HG03135 (cell line): ENCODE data around the gene MACO1.
"Not testable (repeated sequence)": the region's sequence is repeated elsewhere in the genome, so short reads cannot be mapped to it uniquely, and the experiment has no call there.

Experiments
- ATAC-seq: cut with Tn5 transposase; IDR thresholded peaks from one replicate; pipeline ENCODE4 v1.9.1; 2021; ENCODE audit warnings: mild to moderate bottlenecking, moderate library complexity; ENCODE audit not compliant: unreplicated experiment

The MACO1 gene, protein sequence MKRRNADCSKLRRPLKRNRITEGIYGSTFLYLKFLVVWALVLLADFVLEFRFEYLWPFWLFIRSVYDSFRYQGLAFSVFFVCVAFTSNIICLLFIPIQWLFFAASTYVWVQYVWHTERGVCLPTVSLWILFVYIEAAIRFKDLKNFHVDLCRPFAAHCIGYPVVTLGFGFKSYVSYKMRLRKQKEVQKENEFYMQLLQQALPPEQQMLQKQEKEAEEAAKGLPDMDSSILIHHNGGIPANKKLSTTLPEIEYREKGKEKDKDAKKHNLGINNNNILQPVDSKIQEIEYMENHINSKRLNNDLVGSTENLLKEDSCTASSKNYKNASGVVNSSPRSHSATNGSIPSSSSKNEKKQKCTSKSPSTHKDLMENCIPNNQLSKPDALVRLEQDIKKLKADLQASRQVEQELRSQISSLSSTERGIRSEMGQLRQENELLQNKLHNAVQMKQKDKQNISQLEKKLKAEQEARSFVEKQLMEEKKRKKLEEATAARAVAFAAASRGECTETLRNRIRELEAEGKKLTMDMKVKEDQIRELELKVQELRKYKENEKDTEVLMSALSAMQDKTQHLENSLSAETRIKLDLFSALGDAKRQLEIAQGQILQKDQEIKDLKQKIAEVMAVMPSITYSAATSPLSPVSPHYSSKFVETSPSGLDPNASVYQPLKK

DNA sequence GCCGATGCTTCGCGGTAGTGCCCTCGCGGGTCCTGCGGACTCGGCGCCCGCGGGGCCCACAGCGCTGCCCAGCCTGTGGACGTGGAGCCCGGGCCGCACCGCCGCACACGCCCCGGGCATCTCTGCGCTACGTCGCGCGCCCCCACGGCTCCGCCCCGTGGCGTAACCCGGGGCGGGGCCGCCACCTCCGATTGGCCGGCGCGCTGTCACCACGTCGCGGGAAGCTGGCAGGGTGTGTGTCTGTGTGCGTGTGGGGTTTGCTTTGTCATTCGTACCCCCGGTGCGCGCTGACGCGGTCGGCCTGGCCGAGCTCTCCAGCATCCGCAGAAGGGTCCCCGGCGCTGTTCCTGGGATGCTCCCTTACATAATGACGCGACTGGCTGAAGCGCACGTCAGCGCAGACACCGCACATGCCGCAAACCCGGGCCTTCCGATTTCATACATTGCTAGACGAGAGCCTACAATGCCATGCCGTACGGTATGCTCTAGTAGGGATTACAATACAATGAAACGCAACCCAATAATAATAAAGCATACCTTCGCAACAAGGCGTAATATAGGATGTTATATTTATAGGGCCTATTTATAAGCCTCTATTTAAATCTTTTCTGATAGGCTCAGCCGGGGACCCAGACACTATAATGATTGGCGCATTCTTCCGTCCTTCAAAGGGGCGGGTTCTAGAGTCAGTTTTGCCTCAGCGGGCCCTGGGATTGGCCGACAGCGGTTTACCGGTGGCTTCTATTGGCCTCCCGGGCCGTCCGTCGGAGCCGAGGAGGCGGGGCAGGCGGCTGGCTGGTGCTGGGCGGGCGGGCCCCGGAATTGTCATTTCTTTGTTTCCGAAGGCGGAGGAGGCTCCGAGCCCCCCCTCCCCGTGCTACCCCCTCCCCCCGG is at the start of gene MACO1:
TSS of gene MACO1 (plus strand) at position 825 of the 894 bp plus-strand sequence. CDS start 202 bp downstream, outside the sequence.
- peak; percentile 87 for ATAC-seq

DNA sequence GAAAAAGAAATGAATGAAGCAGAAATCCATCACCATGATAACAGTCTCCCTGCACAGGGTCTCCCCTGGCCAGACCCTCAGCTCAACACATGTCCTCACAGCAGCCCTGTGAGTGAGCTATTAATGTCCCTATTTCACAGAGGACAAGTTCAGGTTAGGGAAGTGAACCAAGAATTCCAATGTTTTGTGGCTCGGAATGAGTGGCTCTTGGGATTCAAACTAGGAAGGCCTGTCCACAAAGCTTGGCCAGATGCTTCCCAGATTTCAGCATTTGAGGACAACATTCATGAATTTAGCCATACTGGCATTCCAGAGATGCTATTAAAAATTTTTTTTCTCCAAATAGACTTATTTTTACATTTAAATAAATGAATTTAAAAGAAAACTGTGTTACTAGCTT is 48.2 kb upstream of the MACO1 start:
- not testable (repeated sequence) for ATAC-seq

DNA sequence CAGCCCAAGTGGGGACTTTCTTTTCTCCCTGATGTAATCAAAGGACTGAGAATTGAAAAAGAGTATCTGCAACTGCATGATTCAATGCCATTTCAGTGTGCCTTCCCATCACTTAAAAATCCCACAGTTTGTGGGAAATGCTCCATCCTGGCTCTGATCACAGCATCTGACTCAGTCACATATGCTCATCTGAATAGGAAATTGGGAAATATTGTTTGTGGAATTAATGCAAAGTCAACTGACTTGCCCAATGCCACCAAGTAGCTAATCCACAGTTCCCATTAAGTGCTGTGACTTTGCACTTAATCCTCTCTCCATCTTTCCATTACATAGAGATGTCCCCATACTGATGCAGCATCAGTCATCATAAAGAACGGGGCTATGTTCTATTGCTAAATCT is 47.6 kb upstream of the MACO1 start:
- ATAC-seq = not testable (repeated sequence)

DNA sequence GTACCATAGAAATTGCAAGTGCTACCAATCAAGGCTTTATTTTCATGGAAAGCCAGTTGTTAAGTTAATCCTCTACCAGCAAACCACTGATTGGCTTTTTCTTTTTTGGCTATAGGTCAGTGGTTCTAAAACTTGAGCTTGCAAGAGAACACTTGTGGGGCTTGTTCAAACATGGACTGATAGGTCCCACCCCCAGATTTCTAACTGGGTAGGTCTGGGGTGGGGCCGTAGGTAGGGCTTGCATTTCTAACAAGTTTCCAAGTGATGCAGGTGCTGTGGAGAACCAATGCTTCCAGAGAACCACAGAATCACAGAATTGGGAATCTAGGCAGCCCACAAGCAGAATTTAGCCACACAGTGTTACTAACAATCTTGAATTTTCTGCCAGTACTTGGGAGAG is 46.8 kb upstream of the MACO1 start:
- not testable (repeated sequence) for ATAC-seq

DNA sequence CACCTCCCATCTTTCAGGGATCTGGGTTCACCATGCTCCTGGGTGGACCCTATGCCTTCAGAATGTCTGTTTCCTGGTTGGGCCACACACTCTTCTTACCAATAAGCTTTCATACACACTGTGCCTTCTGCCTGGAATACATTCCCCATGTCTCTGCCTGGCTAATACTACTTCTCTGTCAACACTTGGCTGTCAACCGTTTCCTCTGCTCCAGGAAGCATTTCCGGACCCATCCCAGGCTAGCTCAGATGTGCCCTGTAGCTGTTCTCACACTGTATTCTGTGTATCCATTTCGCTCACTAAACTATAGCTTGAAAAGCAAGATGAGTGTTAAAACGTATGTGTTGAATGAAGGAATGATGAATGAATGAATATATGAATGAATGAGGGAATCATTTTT is 43.6 kb upstream of the MACO1 start:
- ATAC-seq = not testable (repeated sequence)

DNA sequence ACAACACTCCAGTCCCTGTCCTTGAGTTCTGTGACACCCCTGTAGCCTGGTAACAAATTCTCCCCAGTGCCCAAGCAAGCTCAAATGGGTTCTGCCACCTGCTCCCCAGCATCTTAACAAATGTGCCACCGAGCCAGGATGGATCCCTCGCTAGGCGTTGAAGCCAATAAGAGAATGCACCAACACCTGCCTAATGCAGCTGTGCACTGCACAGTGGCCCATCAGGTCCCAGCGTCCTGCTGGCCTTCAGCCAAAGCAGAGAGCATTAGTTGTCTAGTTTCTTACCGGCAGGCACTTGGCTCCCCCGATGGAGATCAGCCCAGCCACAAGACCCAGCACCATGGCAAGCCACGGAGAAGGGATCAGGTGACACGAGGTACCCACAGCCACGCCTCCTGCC is 42.0 kb upstream of the MACO1 start:
- ATAC-seq = not testable (repeated sequence)

DNA sequence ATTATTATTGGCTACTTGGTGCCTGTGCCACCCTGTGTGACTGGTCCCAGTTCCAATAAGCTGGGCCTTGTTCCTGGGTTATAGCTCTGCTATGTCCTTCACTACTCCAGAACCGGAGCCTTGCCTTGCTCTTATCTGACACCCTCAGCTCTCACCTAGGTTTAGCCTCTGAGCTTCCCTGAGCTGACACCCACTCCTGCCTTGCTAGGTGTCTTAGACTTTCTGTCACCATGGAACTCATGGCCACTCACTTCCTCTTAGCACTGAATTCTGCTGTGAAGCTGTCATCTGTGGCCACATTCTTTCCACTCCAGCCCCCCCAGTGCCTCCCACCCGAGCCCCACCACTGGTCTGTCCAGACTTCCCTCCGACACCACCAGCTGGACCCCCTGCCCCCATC is 41.0 kb upstream of the MACO1 start:
- ATAC-seq = not testable (repeated sequence)

DNA sequence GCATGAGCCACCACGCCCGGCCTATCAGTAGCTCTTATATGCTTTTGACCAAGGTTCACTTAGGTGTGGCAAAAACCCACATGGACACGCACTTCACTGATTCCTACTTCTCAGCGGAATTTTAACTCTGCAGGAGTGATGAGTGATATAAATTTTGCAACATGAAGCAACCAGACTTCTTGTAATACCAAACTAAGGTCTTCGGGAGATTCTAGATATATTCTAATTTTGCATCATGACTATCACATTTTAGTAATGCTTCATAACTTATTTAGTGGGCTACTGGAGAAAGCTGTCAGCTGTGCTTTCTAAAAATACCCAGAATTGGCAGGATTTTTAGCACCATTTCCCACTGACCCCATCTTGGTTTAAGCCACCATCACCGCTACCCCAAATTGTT is 37.9 kb upstream of the MACO1 start:
- ATAC-seq = no peak

DNA sequence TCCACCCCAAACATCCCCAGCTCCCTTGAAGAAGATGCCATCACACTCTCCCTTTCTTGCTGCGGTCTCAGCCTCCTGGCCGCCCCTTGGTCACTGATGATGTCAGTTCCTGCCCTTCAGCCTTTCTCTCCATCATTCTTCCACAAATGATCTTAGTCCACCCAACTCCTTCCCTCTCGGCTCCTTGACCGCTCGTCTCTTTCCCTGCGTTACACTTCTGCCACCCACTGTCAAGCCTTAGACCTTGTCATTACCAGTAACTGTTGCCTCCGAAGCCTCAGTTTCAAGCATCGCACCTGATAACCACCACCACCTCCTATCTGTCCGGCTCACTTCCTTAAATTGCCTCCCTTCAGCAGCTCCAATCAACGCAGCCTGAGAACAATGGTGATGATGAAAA is 33.1 kb upstream of the MACO1 start:
- ATAC-seq = not testable (repeated sequence)

DNA sequence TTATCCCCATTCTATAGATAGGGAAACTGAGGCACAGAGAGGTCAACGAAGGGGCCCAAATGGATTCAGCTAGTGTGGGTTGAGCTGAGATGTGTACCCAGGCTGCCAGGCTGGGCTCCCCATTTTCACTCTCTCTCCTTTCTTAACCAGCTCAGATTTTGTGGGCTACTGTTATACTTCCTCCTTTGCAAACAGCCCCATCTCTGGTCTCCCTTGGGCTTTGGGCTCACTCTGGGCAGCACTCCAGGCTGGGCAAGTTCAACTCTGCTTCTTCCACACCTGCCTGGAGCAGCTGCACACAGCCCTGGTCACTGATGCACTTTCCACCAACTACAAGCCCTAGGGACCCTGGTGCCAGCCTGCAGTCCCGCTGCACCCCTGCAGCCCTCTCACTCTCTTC is 32.6 kb upstream of the MACO1 start:
- ATAC-seq = not testable (repeated sequence)

DNA sequence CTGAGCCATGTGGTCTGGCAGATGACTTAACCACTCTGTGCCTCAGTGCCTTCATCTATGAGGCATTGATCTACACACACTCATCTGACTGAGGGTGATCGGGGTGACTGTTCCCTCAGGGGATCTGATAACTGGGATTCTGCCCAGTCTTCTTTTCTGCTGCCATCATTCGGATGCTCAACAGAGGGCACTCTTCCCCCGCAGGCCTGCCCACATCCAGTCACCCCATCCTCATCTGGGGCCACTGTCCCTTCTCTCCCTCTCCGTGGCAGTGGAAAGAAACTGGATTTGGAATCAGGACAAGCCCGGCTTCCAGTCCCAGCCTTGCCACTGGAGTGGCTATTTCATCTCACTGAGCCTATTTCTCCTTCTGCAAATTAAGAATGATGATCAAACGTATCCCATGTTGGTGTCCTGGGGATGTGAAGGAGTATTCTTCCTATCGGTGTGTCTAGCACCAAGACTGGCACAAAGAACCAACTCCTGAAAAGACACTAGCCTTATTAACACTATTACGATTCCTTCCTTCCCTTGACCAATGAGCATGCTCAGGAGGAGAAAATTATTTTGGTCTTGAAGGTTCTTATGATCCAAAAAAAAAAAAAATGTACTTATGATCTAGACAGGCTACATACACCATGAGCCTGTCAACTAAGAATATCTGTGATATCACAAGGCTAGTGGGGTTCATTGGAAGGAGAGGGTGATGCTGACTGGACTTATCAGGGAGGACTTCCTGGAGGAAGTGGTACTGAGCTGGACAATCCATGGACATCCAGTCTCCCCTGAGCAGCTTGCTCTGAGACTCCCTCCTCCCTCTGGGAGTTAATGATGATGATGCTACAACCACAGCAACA is 27.5 kb upstream of the MACO1 start:
- ATAC-seq = not testable (repeated sequence)

DNA sequence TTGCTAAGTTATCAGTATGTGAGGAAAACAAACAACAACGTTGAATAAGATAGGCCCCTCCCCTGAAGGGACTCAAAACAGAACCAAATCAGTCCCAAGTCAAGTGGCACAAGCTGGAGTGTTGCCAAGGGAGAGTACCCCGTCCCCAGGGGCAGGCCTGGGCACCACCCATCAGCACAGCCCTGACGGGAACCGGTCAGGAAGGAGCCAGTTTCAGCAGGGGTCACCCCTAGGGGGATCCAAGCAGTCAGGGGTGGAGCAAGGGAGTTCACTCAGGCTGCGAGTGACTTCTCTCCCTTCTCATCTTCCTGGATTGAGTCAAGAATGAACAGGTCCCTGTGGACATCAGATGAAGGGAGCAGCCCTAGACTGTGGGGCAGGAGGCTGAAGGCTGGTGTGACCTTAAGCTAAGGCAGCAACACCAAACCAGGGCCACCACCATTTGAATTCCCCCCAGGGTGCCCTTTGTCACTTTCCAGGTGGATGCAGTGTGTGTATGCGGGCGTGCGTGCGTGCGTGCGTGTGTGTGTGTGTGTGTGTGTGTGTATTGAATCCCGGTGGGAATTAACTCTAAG is 24.9 kb upstream of the MACO1 start:
- ATAC-seq = not testable (repeated sequence)

DNA sequence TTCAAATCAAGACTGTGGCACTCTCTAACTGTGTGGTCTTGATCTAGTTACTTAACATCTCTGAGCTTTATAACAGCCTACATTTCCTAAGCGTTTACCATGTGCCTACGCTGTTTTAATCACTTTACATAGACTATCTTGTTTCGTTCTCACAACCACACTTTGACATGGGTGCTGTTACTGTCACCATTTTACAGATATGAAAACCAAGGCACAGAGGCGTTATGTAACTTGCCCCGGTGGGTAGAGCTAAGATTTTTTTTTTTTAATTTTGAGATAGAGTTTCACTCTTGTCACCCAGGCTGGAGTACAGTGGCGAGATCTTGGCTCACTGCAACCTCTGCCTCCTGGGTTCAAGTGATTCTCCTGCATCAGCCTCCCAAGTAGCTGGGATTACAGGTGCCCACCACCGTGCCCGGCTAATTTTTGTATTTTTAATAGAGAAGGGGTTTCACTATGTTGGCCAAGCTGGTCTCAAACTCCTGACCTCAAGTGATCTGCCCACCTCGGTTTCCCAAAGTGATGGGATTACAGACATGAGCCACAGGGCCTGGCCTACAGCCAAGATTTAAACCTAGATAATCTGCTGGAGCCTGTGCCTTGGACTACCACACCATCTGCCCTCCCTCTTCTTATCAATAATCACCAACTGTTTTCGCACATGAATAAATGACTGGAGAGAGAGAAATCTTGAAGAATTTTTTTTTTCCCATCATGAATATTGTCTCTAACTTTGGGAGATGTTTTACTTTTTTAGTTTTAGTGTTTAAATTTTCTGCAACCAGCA is 20.9 kb upstream of the MACO1 start:
- ATAC-seq = not testable (repeated sequence)

DNA sequence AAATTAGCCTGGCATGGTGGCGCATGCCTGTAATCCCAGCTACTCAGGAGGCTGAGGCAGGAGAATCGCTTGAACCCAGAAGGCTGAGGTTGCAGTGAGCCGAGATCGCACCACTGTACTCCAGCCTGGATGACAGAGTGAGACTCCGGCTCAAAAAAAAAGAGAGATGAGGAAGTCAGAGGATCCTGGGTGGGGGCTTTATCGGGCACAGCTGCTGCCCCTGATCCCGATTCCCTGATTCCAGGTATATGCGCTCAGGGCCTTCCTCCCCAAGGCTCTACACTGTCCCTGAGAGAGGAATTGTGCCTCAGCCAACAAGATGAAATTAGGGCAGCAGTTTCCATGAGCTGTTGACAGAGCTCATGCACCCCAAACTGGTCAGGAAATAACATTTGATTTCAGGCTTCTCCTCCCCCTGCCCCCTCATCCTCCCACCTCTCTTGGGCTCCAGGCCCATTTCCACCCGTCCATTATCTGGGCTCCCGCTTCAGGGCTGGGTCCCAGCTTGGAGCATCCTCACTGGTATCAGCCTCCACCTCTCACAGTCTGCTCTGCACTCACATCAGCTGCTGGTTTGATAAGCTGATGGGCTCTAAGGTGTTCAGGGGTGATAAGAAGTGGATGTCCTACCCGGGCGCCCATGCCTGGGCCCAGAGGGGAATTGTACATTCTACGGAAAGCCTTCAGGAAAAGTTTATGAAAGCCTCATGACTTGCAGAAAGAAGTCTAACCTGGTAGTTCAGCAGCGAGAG is 17.6 kb upstream of the MACO1 start:
- not testable (repeated sequence) for ATAC-seq

DNA sequence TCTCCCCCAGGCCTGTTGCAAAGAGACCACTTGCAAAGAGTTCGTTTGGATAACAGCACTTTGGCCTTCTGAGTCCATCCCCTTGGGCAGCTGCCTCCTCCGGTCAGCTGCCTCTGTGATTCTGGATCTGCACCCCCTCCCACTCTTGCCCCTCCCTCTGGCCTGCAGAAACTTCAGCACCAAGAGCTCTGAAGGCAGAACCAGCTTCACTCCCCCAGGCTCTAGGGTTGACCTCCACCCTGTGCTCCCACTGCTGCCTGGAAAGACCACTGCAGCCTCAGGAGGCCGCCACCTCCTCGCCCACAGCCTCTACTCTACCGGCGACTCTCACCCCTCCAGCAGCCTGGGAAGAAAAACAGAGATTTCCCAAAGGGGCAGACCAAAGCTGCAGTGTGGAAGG is 16.5 kb upstream of the MACO1 start:
- ATAC-seq = not testable (repeated sequence)

DNA sequence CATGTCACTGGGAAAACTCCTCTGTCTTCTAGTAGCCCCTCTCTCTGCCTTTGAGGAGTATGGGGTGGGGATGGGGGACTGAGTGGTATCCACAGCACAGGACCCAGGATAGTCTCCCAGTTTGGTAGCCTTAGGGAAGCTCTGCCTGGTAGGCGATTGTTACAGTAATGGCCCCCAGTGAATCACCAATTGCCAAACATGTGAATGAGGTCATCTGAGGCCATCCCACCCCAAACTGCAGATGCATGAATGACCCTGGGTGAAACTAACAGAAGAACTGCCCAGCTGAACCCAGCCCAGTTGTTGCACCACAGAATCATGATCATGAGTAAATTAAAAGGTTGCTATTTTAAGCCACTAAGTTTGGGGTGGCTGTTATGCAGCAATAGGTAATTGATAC is 16.1 kb upstream of the MACO1 start:
- not testable (repeated sequence) for ATAC-seq

DNA sequence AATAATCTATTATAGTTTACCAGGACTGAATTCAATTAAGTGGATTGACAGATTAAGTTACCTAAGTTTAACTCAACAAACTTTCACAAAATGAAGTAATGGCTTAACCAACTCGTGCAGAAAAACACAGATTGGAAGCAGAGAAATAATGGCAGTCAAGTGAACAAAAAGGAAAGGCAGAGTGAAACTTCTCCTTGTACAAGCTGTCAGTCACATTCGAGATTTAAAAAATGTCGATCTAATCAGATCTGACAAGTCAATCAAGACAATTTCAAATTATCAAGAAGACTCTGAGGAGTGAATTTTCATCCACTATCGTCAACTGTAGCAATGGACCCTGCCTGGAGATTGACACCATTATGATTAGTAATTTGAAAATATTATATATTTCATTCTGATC is 13.4 kb upstream of the MACO1 start:
- ATAC-seq = not testable (repeated sequence)

DNA sequence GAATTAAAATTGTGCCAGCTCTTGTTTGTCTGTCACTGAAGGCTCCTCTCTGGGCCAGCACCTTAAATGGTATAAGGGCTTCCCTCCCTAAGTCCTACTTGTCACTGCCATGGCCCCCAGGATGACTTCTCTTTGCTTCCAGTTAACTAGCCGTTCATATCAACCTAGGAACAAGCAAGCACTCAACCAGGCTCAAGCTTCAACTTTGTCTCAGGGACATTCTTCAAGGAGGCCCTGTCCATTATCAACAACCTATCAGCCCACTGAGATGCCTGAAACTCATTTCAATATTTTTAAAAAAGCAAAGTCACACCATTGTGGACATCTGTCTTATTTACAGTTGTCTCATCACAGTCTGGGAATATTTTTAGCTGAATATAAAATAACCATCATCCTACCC is 11.4 kb upstream of the MACO1 start:
- not testable (repeated sequence) for ATAC-seq
